H1 (cell line): ENCODE data around the gene ARID1B. TPM values are rescaled to one million over a fixed set of nuclear protein-coding genes. Genes with fewer than 3 reads are reported as not detected.

Experiments used
- BACH1 ChIP-seq: IDR thresholded peaks from 2 replicates; pipeline ENCODE4 v1.6.1; 2012; ENCODE audit warnings: low read length, improper control_type of control experiment
- CREB1 ChIP-seq: IDR thresholded peaks from 2 replicates; pipeline ENCODE4 v1.6.1; 2012; ENCODE audit warnings: inconsistent platforms
- EZH2 ChIP-seq: fragments of 200-600 bp; sonication (generic); IDR thresholded peaks from 2 replicates; pipeline ENCODE4 v1.7.1; 2012; ENCODE audit warnings: low read depth, mild to moderate bottlenecking, moderate library complexity, low read length, inconsistent platforms; ENCODE audit not compliant: severe bottlenecking
- GTF2F1 ChIP-seq: IDR thresholded peaks from 2 replicates; pipeline ENCODE4 v1.6.1; 2012; ENCODE audit warnings: low read depth, low read length, improper control_type of control experiment, borderline replicate concordance
- JUND ChIP-seq: IDR thresholded peaks from 2 replicates; pipeline ENCODE4 v1.6.1; 2011; ENCODE audit warnings: mild to moderate bottlenecking, improper control_type of control experiment, low read length
- POLR2A ChIP-seq, 2 experiments: IDR thresholded peaks; 1 replicate in 1 of 2; 2 replicates in 1 of 2; pipeline ENCODE4 v1.6.1; 2011; ENCODE audit warnings: low read depth in 2 of 2, low read length in 2 of 2, mild to moderate bottlenecking in 2 of 2; ENCODE audit errors: control extremely low read depth in 1 of 2
- TBP ChIP-seq: IDR thresholded peaks from 2 replicates; pipeline ENCODE4 v1.6.1; 2011; ENCODE audit warnings: low read depth, low read length, improper control_type of control experiment
- polyA plus RNA-seq, 7 experiments: library from polyadenylated mRNA; depleted of rRNA in 3 of 7; stranded (reverse) in 5 of 7; unstranded in 2 of 7; fragments of >200 nt in 5 of 7; fragments of 200-250 nt in 2 of 7; gene quantifications; 1 replicate in 5 of 7; 2 replicates in 1 of 7; 4 replicates in 1 of 7; pipeline versions ENCODE4 v1.2.1 to v1.2.3, GENCODE V29; 2011 to 2013; ENCODE audit warnings: missing spikeins in 2 of 7, mixed read lengths in 2 of 7
- total RNA-seq: library from RNA; stranded (reverse); fragmentation: NEBNext Ultra II Directional; extraction: Animal tissue kit (Norgen Biotek cat#: 25700); gene quantifications from 2 replicates; pipeline ENCODE4 v1.2.1, GENCODE V29; 2021

Gene ARID1B
- total and polyA plus RNA-seq, 2 of the 8 experiments (the other 6 are each of a cell fraction or from before 2014, with no cell fraction given) = 24.3 to 70.3 TPM

GRCh38 chr6:157061770-157062594 is 284.8 kb downstream of the ARID1B start (continued):
- no peak for TF ChIP-seq GTF2F1
- no peak for TF ChIP-seq EZH2
- TF ChIP-seq TBP = no peak
- no peak for TF ChIP-seq POLR2A (IDR thresholded peaks at IDR 0.05; ENCODE audit: control extremely low read depth in 1 of 2, low read depth in 2 of 2, low read length in 2 of 2)
- TF ChIP-seq JUND = no peak
- TF ChIP-seq BACH1 = no peak
- no peak for TF ChIP-seq CREB1
